AG04450 (cell line): ENCODE results near the gene TMEM135. TPM values are rescaled to one million over a fixed set of nuclear protein-coding genes. Genes with fewer than 3 reads are reported as not detected.

Source experiments
- CTCF ChIA-PET: fragments of 300-600, 350-600 bp; formaldehyde crosslinking; extraction: SDS; loops from one replicate; lab custom pipeline; 2022; ENCODE audit warnings: antibody characterized with exemption, inconsistent platforms; lab: Charles Lee
- POLR2A ChIA-PET: fragments of 350-600 bp; formaldehyde crosslinking; extraction: SDS; loops from one replicate; lab custom pipeline; 2021; ENCODE audit warnings: antibody characterized with exemption, inconsistent platforms; lab: Yijun Ruan, JAX
- DNase-seq: peaks from one replicate; pipeline ENCODE4 v3.0.0-alpha.2; 2011; ENCODE audit warnings: low read depth, low spot score
- H3K27ac ChIP-seq: one replicate; pipeline ENCODE4 v1.5.1; 2012; ENCODE audit warnings: low read depth, low read length, control low read depth
- H3K27me3 ChIP-seq: one replicate; pipeline ENCODE4 v1.6.0; 2012; ENCODE audit warnings: low read length; ENCODE audit not compliant: control insufficient read depth, insufficient read depth
- H3K4me3 ChIP-seq: 2 replicates; pipeline ENCODE4 v1.5.1; 2011; ENCODE audit warnings: mild to moderate bottlenecking, low read depth, low read length, control low read depth
- H3K9me3 ChIP-seq: 2 replicates; pipeline ENCODE4 v1.5.1; 2012; ENCODE audit warnings: low read length; ENCODE audit not compliant: control insufficient read depth, insufficient read depth
- polyA plus RNA-seq: library from polyadenylated mRNA; depleted of rRNA; stranded (reverse); fragments of >200 nt; gene quantifications from 2 replicates; pipeline ENCODE4 v1.2.3, GENCODE V29; 2011
- TF ChIP-seq, protein P1 (sequence below): IDR thresholded peaks from 2 replicates; pipeline ENCODE4 v1.5.1; 2011; ENCODE audit warnings: low read depth, low read length, control low read depth, inconsistent platforms

TMEM135 gene
- polyA plus RNA-seq, 1 experiment, result 12.6 TPM

DNA sequence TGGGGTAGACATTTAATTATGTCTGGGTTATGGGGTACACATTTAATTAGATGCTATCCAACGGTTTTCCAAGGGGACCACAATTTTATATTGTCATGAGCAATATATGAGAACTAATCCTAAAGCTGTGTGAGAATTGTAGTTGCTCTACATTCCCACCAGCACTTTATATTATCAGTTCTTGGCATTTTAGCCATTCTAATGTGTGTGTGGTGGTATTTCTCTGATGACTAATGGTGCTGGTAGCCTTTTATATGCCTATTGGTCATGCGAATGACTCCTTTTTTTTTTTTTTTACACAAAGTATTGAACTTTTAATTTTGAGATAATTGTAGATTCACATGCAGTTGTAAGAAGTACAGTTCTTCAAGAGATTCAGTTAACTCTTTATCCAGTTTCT lies 26.2 kb downstream of the TMEM135 start:
- DNase-seq, result no peak
- ChIA-PET CTCF (interaction anchor here (1.4 kb wide), 1 partner anchor 34 kb away, joined by 4 read pairs; no protein-coding TSS in a partner anchor), POLR2A (no interaction called here)
- Histone ChIP-seq H3K4me3 (no peak overlapping the region), H3K27ac (no peak overlapping the region), H3K9me3 (no peaks in the 10 kb centered on the region; the same call in 1 of the 2 replicates), H3K27me3 (no peaks in the 10 kb centered on the region)
- TF ChIP-seq, protein P1, sequence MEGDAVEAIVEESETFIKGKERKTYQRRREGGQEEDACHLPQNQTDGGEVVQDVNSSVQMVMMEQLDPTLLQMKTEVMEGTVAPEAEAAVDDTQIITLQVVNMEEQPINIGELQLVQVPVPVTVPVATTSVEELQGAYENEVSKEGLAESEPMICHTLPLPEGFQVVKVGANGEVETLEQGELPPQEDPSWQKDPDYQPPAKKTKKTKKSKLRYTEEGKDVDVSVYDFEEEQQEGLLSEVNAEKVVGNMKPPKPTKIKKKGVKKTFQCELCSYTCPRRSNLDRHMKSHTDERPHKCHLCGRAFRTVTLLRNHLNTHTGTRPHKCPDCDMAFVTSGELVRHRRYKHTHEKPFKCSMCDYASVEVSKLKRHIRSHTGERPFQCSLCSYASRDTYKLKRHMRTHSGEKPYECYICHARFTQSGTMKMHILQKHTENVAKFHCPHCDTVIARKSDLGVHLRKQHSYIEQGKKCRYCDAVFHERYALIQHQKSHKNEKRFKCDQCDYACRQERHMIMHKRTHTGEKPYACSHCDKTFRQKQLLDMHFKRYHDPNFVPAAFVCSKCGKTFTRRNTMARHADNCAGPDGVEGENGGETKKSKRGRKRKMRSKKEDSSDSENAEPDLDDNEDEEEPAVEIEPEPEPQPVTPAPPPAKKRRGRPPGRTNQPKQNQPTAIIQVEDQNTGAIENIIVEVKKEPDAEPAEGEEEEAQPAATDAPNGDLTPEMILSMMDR, result no peak

DNA sequence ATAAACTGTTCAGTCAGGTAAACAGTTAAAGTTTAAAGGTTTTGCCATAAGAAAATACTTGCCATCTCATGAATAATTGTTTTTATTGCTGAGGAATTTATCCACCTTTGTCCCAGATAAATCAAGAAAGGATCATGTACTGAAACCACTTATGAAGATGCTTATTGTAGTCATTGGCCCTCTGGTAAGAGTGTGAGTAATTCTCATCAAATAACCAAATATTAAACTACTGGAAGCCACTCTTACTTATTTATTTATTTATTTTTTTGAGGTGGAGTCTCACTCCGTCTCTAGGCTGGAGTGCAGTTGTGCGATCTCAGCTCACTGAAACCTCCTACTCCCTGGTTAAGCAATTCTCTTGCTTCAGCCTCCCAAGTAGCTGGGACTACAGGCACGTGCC lies 35.1 kb downstream of the TMEM135 start:
- CTCF ChIA-PET, result interaction anchor here (1.5 kb wide), 1 partner anchor 25 kb away, joined by 3 read pairs; no protein-coding TSS in a partner anchor
- POLR2A ChIA-PET, result no interaction called here
- no peak overlapping the region for H3K4me3 ChIP-seq

DNA sequence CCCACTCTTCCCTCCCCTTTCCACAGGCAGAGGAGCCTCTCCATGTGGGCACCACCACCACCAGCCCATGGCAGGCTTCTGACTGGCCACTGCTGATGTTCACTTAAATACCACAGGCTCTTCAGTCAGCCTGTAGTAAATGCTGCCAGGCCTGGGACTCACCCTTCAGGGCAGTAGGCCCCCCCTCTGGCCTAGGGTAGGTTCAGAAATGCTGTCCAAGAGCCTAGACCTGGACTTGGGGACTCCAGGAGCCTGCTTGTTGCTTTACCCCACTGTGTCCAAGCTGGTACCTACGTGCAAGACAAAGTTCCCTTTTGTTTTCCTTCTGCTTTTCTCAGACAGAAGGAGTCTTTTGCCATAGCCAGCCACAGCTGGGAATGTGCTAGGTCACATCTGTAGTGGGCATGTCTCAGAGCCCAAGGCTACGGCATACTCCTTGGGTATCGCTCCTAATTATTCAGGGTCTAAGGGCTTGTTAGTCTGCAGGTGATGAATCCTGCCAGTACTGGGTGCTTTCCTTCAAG lies 38.6 kb downstream of the TMEM135 start:
- CTCF ChIA-PET, result no interaction called here
- Histone ChIP-seq H3K9me3 (no peaks in the 10 kb centered on the region), H3K27me3 (no peaks in the 10 kb centered on the region), H3K4me3 (no peak overlapping the region), H3K27ac (no peak overlapping the region)
- no peak for DNase-seq
- TF ChIP-seq, protein P1, result no peak
- POLR2A ChIA-PET, result no interaction called here

More for the DNA sequence above, 35.1 kb downstream of the TMEM135 start:
- TF ChIP-seq, protein P1, result no peak
- no peaks in the 10 kb centered on the region; the same call in 1 of the 2 replicates for H3K9me3 ChIP-seq
- DNase-seq, result no peak
- H3K27ac ChIP-seq, result no peak overlapping the region
- H3K27me3 ChIP-seq, result no peaks in the 10 kb centered on the region

DNA sequence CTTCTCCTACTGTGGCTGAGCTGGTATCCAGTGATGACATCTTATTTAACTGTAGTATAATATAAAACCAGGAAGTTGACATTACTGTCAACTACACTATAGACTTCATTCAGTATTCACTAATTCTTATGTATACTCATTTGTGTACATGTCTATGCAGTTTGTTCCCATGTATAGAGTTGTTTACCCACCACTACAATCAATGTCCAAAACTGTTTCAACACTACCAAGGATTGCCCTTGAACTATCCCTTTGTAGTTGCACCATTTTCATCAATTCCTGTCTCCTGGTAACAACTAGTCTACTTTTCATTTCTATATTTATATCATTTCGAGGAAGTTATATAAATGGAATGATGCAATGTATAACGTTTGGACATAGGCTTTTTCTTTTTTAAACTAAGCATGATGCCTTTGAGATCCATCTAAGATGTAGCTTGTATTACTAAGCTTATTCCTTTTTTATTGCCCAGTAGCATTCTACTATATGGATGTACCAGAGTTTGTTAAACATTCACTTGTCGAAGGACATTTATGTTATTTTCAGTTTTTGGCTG lies 39.2 kb downstream of the TMEM135 start:
- no peak for DNase-seq
- TF ChIP-seq, protein P1, result no peak
- ChIA-PET POLR2A (no interaction called here), CTCF (no interaction called here)
- H3K4me3 ChIP-seq, result no peak overlapping the region
- no peak overlapping the region for H3K27ac ChIP-seq
- H3K9me3 ChIP-seq, result no peaks in the 10 kb centered on the region
- no peaks in the 10 kb centered on the region for H3K27me3 ChIP-seq

DNA sequence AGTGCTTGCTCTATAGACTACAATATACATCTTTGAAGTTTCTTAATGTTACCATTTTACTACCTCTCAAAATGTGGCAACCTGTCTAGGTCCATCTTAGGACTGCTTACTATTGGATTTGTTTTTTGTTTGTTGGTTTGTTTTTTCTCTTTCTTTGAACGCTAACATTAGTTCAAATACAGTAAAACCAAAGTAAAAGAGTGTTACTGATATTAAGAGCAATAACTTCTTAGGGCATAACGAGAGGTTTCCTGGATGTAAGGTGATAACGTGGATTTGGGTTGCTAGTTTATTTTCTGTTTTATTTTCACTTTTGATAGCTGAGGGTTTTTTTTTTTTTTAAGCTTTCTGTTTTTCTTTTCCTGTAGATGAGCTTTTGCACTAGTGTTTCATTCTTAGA lies 43.6 kb downstream of the TMEM135 start:
- no peak for DNase-seq
- Histone ChIP-seq H3K27ac (no peak overlapping the region), H3K9me3 (no peaks in the 10 kb centered on the region), H3K4me3 (no peak overlapping the region), H3K27me3 (no peaks in the 10 kb centered on the region)
- CTCF ChIA-PET, result interaction anchor here (0.6 to 2.0 kb wide), 5 partner anchors 14 to 179 kb away, joined by 3 to 12 read pairs (median 4); no protein-coding TSS in a partner anchor
- TF ChIP-seq, protein P1, result no peak
- POLR2A ChIA-PET, result no interaction called here
